GM19438 (cell line): ENCODE data around the gene GLCE.
"Not testable (repeated sequence)": the region's sequence is repeated elsewhere in the genome, so short reads cannot be mapped to it uniquely, and the experiment has no call there.

Experiments used
- ATAC-seq: cut with Tn5 transposase; IDR thresholded peaks from one replicate; pipeline ENCODE4 v1.9.1; 2021; ENCODE audit warnings: low read depth; ENCODE audit not compliant: unreplicated experiment

GLCE gene

GRCh38 chr15:69134791-69135190, 25.6 kb upstream of the GLCE start:
- no peak for ATAC-seq

GRCh38 chr15:69135499-69135898, 24.9 kb upstream of the GLCE start:
- no peak for ATAC-seq

- no peak for ATAC-seq
These were observed 21.5 kb upstream of the GLCE start for GRCh38 chr15:69138963-69139362.

- no peak for ATAC-seq
These were observed 20.1 kb upstream of the GLCE start for GRCh38 chr15:69140306-69140705.

GRCh38 chr15:69141286-69141701, 19.1 kb upstream of the GLCE start:
- ATAC-seq = no peak

- ATAC-seq = no peak
These were observed 18.6 kb upstream of the GLCE start for GRCh38 chr15:69141833-69142232.

- no peak for ATAC-seq
These were observed 16.5 kb upstream of the GLCE start for GRCh38 chr15:69143756-69144436.

GRCh38 chr15:69144530-69144929, 15.9 kb upstream of the GLCE start:
- no peak for ATAC-seq

GRCh38 chr15:69145149-69145693, 15.2 kb upstream of the GLCE start:
- no peak for ATAC-seq

- ATAC-seq = no peak
These were observed 14.5 kb upstream of the GLCE start for GRCh38 chr15:69145694-69146492.

GRCh38 chr15:69146724-69147435, 13.6 kb upstream of the GLCE start:
- ATAC-seq = no peak

- ATAC-seq = no peak
These were observed 12.0 kb upstream of the GLCE start for GRCh38 chr15:69148465-69148864.

- ATAC-seq = no peak
These were observed 11.3 kb upstream of the GLCE start for GRCh38 chr15:69149163-69149562.

- ATAC-seq = no peak
These were observed 10.6 kb upstream of the GLCE start for GRCh38 chr15:69149803-69150202.

GRCh38 chr15:69150336-69150735, 10.1 kb upstream of the GLCE start:
- ATAC-seq = no peak

- no peak for ATAC-seq
These were observed 9.6 kb upstream of the GLCE start for GRCh38 chr15:69150841-69151240.

- no peak for ATAC-seq
These were observed 7.4 kb upstream of the GLCE start for GRCh38 chr15:69153046-69153445.

GRCh38 chr15:69153587-69153986, 6.8 kb upstream of the GLCE start:
- not testable (repeated sequence) for ATAC-seq

- ATAC-seq = no peak
These were observed 6.4 kb upstream of the GLCE start for GRCh38 chr15:69154078-69154477.

GRCh38 chr15:69154684-69155083, 5.8 kb upstream of the GLCE start:
- no peak for ATAC-seq

GRCh38 chr15:69156736-69157381, 3.6 kb upstream of the GLCE start:
- no peak for ATAC-seq
